HepG2 (cell line): ENCODE results near the gene ARMC2. TPM values are rescaled to one million over a fixed set of nuclear protein-coding genes. Genes with fewer than 3 reads are reported as not detected.
A peak's percentile ranks its signal among the peaks of the same experiment; 100 is the strongest.

Source experiments
- AHR ChIP-seq: IDR thresholded peaks from 2 replicates; pipeline ENCODE4 v1.6.1; 2018; ENCODE audit warnings: missing genetic modification reagents, missing compliant biosample characterization
- DPF2 ChIP-seq: sonication (generic); formaldehyde crosslinking; IDR thresholded peaks from 2 replicates; pipeline ENCODE4 v1.4.0; 2020; ENCODE audit warnings: mild to moderate bottlenecking, low read depth, missing genetic modification reagents, borderline replicate concordance
- GATAD1 ChIP-seq: IDR thresholded peaks from 2 replicates; pipeline ENCODE4 v1.6.1; 2016; ENCODE audit warnings: missing genetic modification reagents, missing compliant biosample characterization
- HMGA1 ChIP-seq: sonication (generic); formaldehyde crosslinking; conservative IDR thresholded peaks from 2 replicates; pipeline ENCODE4 v1.4.0; 2020; ENCODE audit warnings: missing genetic modification reagents
- KLF12 ChIP-seq: sonication (generic); formaldehyde crosslinking; IDR thresholded peaks from 2 replicates; pipeline ENCODE4 v1.4.0; 2020; ENCODE audit warnings: missing genetic modification reagents, borderline replicate concordance
- SP5 ChIP-seq: IDR thresholded peaks from 2 replicates; pipeline ENCODE4 v1.6.1; 2016; ENCODE audit warnings: low read depth, borderline replicate concordance
- ZIK1 ChIP-seq: sonication (generic); formaldehyde crosslinking; IDR thresholded peaks from 2 replicates; pipeline ENCODE4 v1.5.0; 2020; ENCODE audit warnings: mild to moderate bottlenecking, low read depth, missing genetic modification reagents, borderline replicate concordance
- ZNF136 ChIP-seq: sonication (generic); formaldehyde crosslinking; IDR thresholded peaks from 2 replicates; pipeline ENCODE4 v1.8.1; 2022; ENCODE audit warnings: low read depth, mild to moderate bottlenecking, moderate library complexity, missing genetic modification reagents
- ZNF496 ChIP-seq: sonication (generic); formaldehyde crosslinking; IDR thresholded peaks from 2 replicates; pipeline ENCODE4 v1.8.1; 2023; ENCODE audit warnings: mild to moderate bottlenecking, moderate library complexity, missing genetic modification reagents; ENCODE audit not compliant: insufficient replicate concordance
- ZNF570 ChIP-seq: sonication (generic); formaldehyde crosslinking; IDR thresholded peaks from 2 replicates; pipeline ENCODE4 v1.4.0; 2020; ENCODE audit warnings: mild to moderate bottlenecking, missing genetic modification reagents, borderline replicate concordance
- polyA plus RNA-seq, 8 experiments: library from polyadenylated mRNA; depleted of rRNA in 3 of 8; stranded (reverse) in 7 of 8; unstranded in 1 of 8; fragments of >200 nt; fragmentation: Illumina TruSeq in 4 of 8; extraction: Trizol in 4 of 8; gene quantifications; 2 replicates each; pipeline versions ENCODE4 v1.2.1 to v1.2.3, GENCODE V29; 2011 to 2016; ENCODE audit warnings: low read depth in 4 of 8, missing spikeins in 1 of 8, mixed read lengths in 1 of 8; ENCODE audit not compliant: insufficient read depth in 1 of 8
- total RNA-seq, 5 experiments: library from RNA; depleted of rRNA; stranded (reverse); fragments of >200 nt; fragmentation: Illumina TruSeq; extraction: Trizol; gene quantifications; 2 replicates each; pipeline ENCODE4 v1.2.3, GENCODE V29; 2016; ENCODE audit warnings: low read depth in 1 of 5
- TF ChIP-seq, protein P1 (sequence below), 2 experiments: sonication (generic) in 1 of 2; formaldehyde crosslinking in 1 of 2; IDR thresholded peaks; 2 replicates each; pipeline versions ENCODE4 v1.6.1 to v1.9.0; 2014 to 2022; ENCODE audit warnings: antibody characterized with exemption in 1 of 2, borderline replicate concordance in 1 of 2, inconsistent platforms in 1 of 2, low read depth in 1 of 2, missing genetic modification reagents in 1 of 2
- TF ChIP-seq, protein P2 (sequence below): sonication (generic); formaldehyde crosslinking; IDR thresholded peaks from 2 replicates; pipeline ENCODE4 v1.4.0; 2020; ENCODE audit warnings: mild to moderate bottlenecking, missing genetic modification reagents, borderline replicate concordance
- TF ChIP-seq, protein P3 (sequence below): sonication (generic); formaldehyde crosslinking; IDR thresholded peaks from 2 replicates; pipeline ENCODE4 v1.8.1; 2023; ENCODE audit warnings: mild to moderate bottlenecking, inconsistent platforms, moderate library complexity, missing genetic modification reagents, borderline replicate concordance

ARMC2 gene
- total and polyA plus RNA-seq, 2 of the 13 experiments (the other 11 are each of a cell fraction or from before 2014, with no cell fraction given): 1.4 to 3.2 TPM

DNA sequence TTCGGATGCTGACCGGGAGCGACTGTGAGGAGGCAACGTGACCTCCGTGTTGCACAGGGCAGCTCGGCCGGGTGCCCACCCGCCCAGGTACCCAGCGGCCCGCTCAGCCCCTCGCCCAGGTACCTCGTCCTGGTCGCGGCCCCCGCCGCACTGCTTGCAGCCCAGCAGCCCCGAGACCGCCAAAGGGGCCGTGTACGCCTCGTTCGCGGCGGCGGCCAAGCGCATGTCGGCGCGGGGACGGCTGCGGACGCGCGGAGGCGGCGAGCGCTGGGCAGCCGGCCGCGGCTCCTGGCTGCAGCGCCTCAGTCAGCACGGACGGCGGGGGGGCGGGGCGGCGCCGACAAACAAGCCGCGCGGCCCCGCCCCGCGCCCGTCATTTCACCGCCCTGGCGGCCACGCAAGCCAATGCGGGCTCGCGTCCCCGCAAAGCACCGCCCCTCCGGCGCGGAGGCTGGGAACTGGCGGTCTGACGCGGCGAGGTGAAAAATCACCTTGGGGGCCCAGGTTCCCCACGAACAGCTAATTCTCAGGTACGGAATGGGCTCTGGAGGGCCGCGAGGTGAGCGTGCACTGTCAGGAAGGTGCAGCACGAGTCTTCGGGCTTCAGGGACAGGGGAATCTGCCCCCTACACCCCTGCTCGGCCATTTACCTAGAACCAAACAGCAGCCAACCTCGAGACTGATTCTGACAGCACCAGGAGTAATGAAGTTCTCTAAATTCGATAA, 161.2 kb downstream of the ARMC2 start (continued):
- TF ChIP-seq, protein P1, sequence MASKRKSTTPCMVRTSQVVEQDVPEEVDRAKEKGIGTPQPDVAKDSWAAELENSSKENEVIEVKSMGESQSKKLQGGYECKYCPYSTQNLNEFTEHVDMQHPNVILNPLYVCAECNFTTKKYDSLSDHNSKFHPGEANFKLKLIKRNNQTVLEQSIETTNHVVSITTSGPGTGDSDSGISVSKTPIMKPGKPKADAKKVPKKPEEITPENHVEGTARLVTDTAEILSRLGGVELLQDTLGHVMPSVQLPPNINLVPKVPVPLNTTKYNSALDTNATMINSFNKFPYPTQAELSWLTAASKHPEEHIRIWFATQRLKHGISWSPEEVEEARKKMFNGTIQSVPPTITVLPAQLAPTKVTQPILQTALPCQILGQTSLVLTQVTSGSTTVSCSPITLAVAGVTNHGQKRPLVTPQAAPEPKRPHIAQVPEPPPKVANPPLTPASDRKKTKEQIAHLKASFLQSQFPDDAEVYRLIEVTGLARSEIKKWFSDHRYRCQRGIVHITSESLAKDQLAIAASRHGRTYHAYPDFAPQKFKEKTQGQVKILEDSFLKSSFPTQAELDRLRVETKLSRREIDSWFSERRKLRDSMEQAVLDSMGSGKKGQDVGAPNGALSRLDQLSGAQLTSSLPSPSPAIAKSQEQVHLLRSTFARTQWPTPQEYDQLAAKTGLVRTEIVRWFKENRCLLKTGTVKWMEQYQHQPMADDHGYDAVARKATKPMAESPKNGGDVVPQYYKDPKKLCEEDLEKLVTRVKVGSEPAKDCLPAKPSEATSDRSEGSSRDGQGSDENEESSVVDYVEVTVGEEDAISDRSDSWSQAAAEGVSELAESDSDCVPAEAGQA (IDR thresholded peaks at IDR 0.05; ENCODE audit: low read depth): peak; percentile 65; the same call in 1 of the 2 replicates
- TF ChIP-seq, protein P1 (CRISPR knock-in tag; IDR thresholded peaks at IDR 0.05; ENCODE audit: borderline replicate concordance): no peak
- TF ChIP-seq HMGA1 (CRISPR knock-in tag) (no peak), GATAD1 (0 out of 2 replicates have a peak, but pooled peaks have one; percentile 9), ZIK1 (CRISPR knock-in tag) (no peak), DPF2 (CRISPR knock-in tag) (no peak), SP5 (CRISPR knock-in tag) (no peak; the same call in 1 of the 2 replicates), ZNF570 (CRISPR knock-in tag) (peak; percentile 58; the same call in 1 of the 2 replicates), KLF12 (CRISPR knock-in tag) (peak; percentile 71; the same call in 1 of the 2 replicates), ZNF136 (no peak; the same call in 1 of the 2 replicates), ZNF496 (no peak), AHR (peak; percentile 59; the same call in 1 of the 2 replicates)
- TF ChIP-seq, protein P2, sequence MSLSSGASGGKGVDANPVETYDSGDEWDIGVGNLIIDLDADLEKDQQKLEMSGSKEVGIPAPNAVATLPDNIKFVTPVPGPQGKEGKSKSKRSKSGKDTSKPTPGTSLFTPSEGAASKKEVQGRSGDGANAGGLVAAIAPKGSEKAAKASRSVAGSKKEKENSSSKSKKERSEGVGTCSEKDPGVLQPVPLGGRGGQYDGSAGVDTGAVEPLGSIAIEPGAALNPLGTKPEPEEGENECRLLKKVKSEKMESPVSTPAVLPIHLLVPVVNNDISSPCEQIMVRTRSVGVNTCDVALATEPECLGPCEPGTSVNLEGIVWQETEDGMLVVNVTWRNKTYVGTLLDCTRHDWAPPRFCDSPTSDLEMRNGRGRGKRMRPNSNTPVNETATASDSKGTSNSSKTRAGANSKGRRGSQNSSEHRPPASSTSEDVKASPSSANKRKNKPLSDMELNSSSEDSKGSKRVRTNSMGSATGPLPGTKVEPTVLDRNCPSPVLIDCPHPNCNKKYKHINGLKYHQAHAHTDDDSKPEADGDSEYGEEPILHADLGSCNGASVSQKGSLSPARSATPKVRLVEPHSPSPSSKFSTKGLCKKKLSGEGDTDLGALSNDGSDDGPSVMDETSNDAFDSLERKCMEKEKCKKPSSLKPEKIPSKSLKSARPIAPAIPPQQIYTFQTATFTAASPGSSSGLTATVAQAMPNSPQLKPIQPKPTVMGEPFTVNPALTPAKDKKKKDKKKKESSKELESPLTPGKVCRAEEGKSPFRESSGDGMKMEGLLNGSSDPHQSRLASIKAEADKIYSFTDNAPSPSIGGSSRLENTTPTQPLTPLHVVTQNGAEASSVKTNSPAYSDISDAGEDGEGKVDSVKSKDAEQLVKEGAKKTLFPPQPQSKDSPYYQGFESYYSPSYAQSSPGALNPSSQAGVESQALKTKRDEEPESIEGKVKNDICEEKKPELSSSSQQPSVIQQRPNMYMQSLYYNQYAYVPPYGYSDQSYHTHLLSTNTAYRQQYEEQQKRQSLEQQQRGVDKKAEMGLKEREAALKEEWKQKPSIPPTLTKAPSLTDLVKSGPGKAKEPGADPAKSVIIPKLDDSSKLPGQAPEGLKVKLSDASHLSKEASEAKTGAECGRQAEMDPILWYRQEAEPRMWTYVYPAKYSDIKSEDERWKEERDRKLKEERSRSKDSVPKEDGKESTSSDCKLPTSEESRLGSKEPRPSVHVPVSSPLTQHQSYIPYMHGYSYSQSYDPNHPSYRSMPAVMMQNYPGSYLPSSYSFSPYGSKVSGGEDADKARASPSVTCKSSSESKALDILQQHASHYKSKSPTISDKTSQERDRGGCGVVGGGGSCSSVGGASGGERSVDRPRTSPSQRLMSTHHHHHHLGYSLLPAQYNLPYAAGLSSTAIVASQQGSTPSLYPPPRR (CRISPR knock-in tag): peak; percentile 53; the same call in 1 of the 2 replicates
- TF ChIP-seq, protein P3, sequence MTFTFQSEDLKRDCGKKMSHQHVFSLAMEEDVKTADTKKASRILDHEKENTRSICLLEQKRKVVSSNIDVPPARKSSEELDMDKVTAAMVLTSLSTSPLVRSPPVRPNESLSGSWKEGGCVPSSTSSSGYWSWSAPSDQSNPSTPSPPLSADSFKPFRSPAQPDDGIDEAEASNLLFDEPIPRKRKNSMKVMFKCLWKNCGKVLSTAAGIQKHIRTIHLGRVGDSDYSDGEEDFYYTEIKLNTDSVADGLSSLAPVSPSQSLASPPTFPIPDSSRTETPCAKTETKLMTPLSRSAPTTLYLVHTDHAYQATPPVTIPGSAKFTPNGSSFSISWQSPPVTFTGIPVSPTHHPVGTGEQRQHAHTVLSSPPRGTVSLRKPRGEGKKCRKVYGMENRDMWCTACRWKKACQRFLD (CRISPR knock-in tag): no peak
